Caco-2 (cell line): ENCODE results near the gene FBLN5. TPM values are rescaled to one million over a fixed set of nuclear protein-coding genes. Genes with fewer than 3 reads are reported as not detected.
A peak's percentile ranks its signal among the peaks of the same experiment; 100 is the strongest.

Experiments
- BruUV-seq: library from RNA; stranded (reverse); fragments of 400-500 nt; replicated peaks from 2 replicates; lab custom pipeline; 2021; lab: Mats Ljungman, UMichigan
- CTCF ChIA-PET: fragments of 300-600 bp; sonication (Branson Sonifier 250); formaldehyde crosslinking; loops from one replicate; lab custom pipeline; 2022; ENCODE audit warnings: antibody characterized with exemption; lab: Charles Lee
- POLR2A ChIA-PET: fragments of 300-600 bp; sonication (Branson Sonifier 250); formaldehyde crosslinking; loops from one replicate; lab custom pipeline; 2022; ENCODE audit warnings: antibody characterized with exemption; lab: Charles Lee
- DNase-seq, 2 experiments: peaks; one replicate each; pipeline versions ENCODE4 v3.0.0 to v3.0.0-alpha.2; 2020 to 2022
- H3K27me3 ChIP-seq: replicated peaks from 2 replicates; pipeline ENCODE4 v1.6.0; 2011; ENCODE audit warnings: low read length; ENCODE audit not compliant: control insufficient read depth, insufficient read depth
- H3K36me3 ChIP-seq: 2 replicates; pipeline ENCODE4 v1.5.1; 2011; ENCODE audit warnings: low read length; ENCODE audit not compliant: control insufficient read depth, insufficient read depth
- H3K4me1 ChIP-seq: fragments of 250-450 bp; sonication (Bioruptor Pico); 2 replicates; pipeline ENCODE4 v1.5.1; 2020; ENCODE audit warnings: mild to moderate bottlenecking
- H3K4me3 ChIP-seq: 2 replicates; pipeline ENCODE4 v1.5.1; 2011; ENCODE audit warnings: low read depth, mild to moderate bottlenecking, control low read depth, low read length
- H3K9me3 ChIP-seq: fragments of 250-450 bp; sonication (Bioruptor Pico); 2 replicates; pipeline ENCODE4 v1.5.1; 2020; ENCODE audit warnings: mild to moderate bottlenecking, moderate library complexity
- H3K27ac Mint-ChIP-seq: one replicate; pipeline ENCODE4 v1.8.0; 2022; ENCODE audit warnings: mixed read lengths; ENCODE audit not compliant: unreplicated experiment
- H3K27me3 Mint-ChIP-seq: one replicate; pipeline ENCODE4 v1.8.0; 2022; ENCODE audit warnings: mixed read lengths; ENCODE audit not compliant: insufficient read depth, unreplicated experiment
- H3K36me3 Mint-ChIP-seq: one replicate; pipeline ENCODE4 v1.8.0; 2022; ENCODE audit warnings: mild to moderate bottlenecking, mixed read lengths; ENCODE audit not compliant: insufficient read depth, unreplicated experiment
- H3K4me1 Mint-ChIP-seq: one replicate; pipeline ENCODE4 v1.8.0; 2022; ENCODE audit warnings: low read depth, mixed read lengths; ENCODE audit not compliant: unreplicated experiment
- H3K4me3 Mint-ChIP-seq: one replicate; pipeline ENCODE4 v1.8.0; 2022; ENCODE audit warnings: mild to moderate bottlenecking, moderate library complexity, mixed read lengths; ENCODE audit not compliant: unreplicated experiment
- H3K9me3 Mint-ChIP-seq: one replicate; pipeline ENCODE4 v1.8.0; 2022; ENCODE audit warnings: mixed read lengths; ENCODE audit not compliant: unreplicated experiment
- CTCF ChIP-seq, 2 experiments: fragments of 200-600 bp in 1 of 2; IDR thresholded peaks; 1 replicate in 1 of 2; 2 replicates in 1 of 2; pipeline versions ENCODE4 v1.5.1 to v1.8.0; 2011 to 2022; ENCODE audit warnings: antibody characterized with exemption in 1 of 2, control low read depth in 1 of 2, inconsistent platforms in 1 of 2, low read depth in 1 of 2, low read length in 1 of 2, mild to moderate bottlenecking in 1 of 2, moderate library complexity in 1 of 2; ENCODE audit not compliant: insufficient read depth in 1 of 2, severe bottlenecking in 1 of 2, unreplicated experiment in 1 of 2
- intact Hi-C: fragments of 100-400 bp; cut with micrococcal nuclease; formaldehyde crosslinking; loops from one replicate; pipeline ENCODE4 v1.10.0; 2022; ENCODE audit not compliant: unreplicated experiment
- total RNA-seq: library from RNA; stranded (reverse); gene quantifications from 2 replicates; pipeline ENCODE4 v1.2.3, GENCODE V29; 2022

FBLN5 gene
- total RNA-seq, 1 experiment from 2014 or later = 13.9 TPM

- ChIA-PET CTCF (no interaction called here), POLR2A (no interaction called here)
- no TSS peak for BruUV-seq
- H3K9me3 ChIP-seq = no peaks in the 10 kb centered on the region
- Mint-ChIP-seq H3K27ac (no peak overlapping the region), H3K4me3 (no peak overlapping the region), H3K4me1 (peaks cover 13% of the 10 kb centered on the region), H3K27me3 (no peaks in the 10 kb centered on the region), H3K9me3 (no peaks in the 10 kb centered on the region), H3K36me3 (no peaks in the 10 kb centered on the region)
- no peaks in the 10 kb centered on the region for H3K36me3 ChIP-seq
- no peak for TF ChIP-seq CTCF (IDR thresholded peaks at IDR 0.05; ENCODE audit: insufficient read depth in 1 of 2, low read depth in 1 of 2, low read length in 1 of 2, severe bottlenecking in 1 of 2, unreplicated experiment in 1 of 2)
- DNase-seq = no peak
- H3K4me1 ChIP-seq = peaks cover 15% of the 10 kb centered on the region
- intact Hi-C loops = no loop called here
- H3K27me3 ChIP-seq = no peaks in the 10 kb centered on the region
- no peak overlapping the region for H3K4me3 ChIP-seq
Measured at GRCh38 chr14:91918186-91918883, 29.2 kb downstream of the FBLN5 start.

- no peaks in the 10 kb centered on the region for H3K9me3 ChIP-seq
- intact Hi-C loops = no loop called here
- CTCF ChIA-PET = interaction anchor here (0.9 to 1.7 kb wide), 3 partner anchors 34 to 262 kb away, joined by 4 to 18 read pairs (median 10); no protein-coding TSS in a partner anchor
- H3K4me3 ChIP-seq = no peak overlapping the region
- H3K27ac Mint-ChIP-seq = no peak overlapping the region
- no peaks in the 10 kb centered on the region for H3K36me3 ChIP-seq
- BruUV-seq = no TSS peak
- H3K27me3 Mint-ChIP-seq = no peaks in the 10 kb centered on the region
- H3K4me1 Mint-ChIP-seq = no peaks in the 10 kb centered on the region
- POLR2A ChIA-PET = no interaction called here
- no peaks in the 10 kb centered on the region for H3K9me3 Mint-ChIP-seq
- no peaks in the 10 kb centered on the region for H3K27me3 ChIP-seq
- H3K4me3 Mint-ChIP-seq = no peak overlapping the region
- no peak for TF ChIP-seq CTCF (IDR thresholded peaks at IDR 0.05; ENCODE audit: insufficient read depth in 1 of 2, low read depth in 1 of 2, low read length in 1 of 2, severe bottlenecking in 1 of 2, unreplicated experiment in 1 of 2)
- DNase-seq = no peak
- H3K4me1 ChIP-seq = no peaks in the 10 kb centered on the region
- no peaks in the 10 kb centered on the region for H3K36me3 Mint-ChIP-seq
Measured at GRCh38 chr14:91912035-91912434, 35.5 kb downstream of the FBLN5 start.

- Mint-ChIP-seq H3K4me3 (no peak overlapping the region), H3K9me3 (no peaks in the 10 kb centered on the region), H3K27ac (no peak overlapping the region), H3K36me3 (no peaks in the 10 kb centered on the region), H3K4me1 (no peaks in the 10 kb centered on the region), H3K27me3 (no peaks in the 10 kb centered on the region)
- Histone ChIP-seq H3K9me3 (no peaks in the 10 kb centered on the region), H3K27me3 (no peaks in the 10 kb centered on the region), H3K4me3 (no peak overlapping the region), H3K36me3 (no peaks in the 10 kb centered on the region), H3K4me1 (no peaks in the 10 kb centered on the region)
- DNase-seq = peak; percentile 43 to 45
- ChIA-PET CTCF (interaction anchor here (0.5 to 1.7 kb wide), 22 partner anchors 10 to 1794 kb away, joined by 3 to 18 read pairs (median 3); no protein-coding TSS in a partner anchor), POLR2A (no interaction called here)
- intact Hi-C loops = loop anchor here (1.0 kb wide), 1 partner anchor 52 kb away; no protein-coding TSS in a partner anchor
- peak in 1 of 2 experiments; percentile 52 for TF ChIP-seq CTCF (IDR thresholded peaks at IDR 0.05; ENCODE audit: insufficient read depth in 1 of 2, low read depth in 1 of 2, low read length in 1 of 2, severe bottlenecking in 1 of 2, unreplicated experiment in 1 of 2)
- BruUV-seq = no TSS peak
Measured at GRCh38 chr14:91911474-91912032, 35.9 kb downstream of the FBLN5 start.
